Brain microvascular endothelial cell (primary cell): ENCODE results near the gene POP4.

Source experiments
- DNase-seq: peaks from one replicate; pipeline ENCODE4 v3.0.0-alpha.2; 2020
- H3K27ac ChIP-seq: fragments of 250-450 bp; sonication (Bioruptor Pico); 2 replicates; pipeline ENCODE4 v1.5.1; 2020; ENCODE audit warnings: mild to moderate bottlenecking, moderate library complexity
- H3K27me3 ChIP-seq: fragments of 250-450 bp; sonication (Bioruptor Pico); replicated peaks from 2 replicates; pipeline ENCODE4 v1.5.1; 2020; ENCODE audit warnings: mild to moderate bottlenecking
- H3K36me3 ChIP-seq: fragments of 250-450 bp; sonication (Bioruptor Pico); replicated peaks from 2 replicates; pipeline ENCODE4 v1.5.1; 2020; ENCODE audit warnings: mild to moderate bottlenecking
- H3K4me3 ChIP-seq: 2 replicates; pipeline ENCODE4 v1.5.1; 2011; ENCODE audit warnings: low read depth, mild to moderate bottlenecking, control low read depth, low read length, moderate library complexity
- in situ Hi-C: cut with HindIII; loops from 2 replicates; pipeline ENCODE4 v1.10.0; 2017; ENCODE audit warnings: low sequenced_read_pairs, low pct_ligation_motif_present
- TF ChIP-seq, protein P1 (sequence below): IDR thresholded peaks from 2 replicates; pipeline ENCODE4 v1.5.1; 2011; ENCODE audit warnings: low read depth, mild to moderate bottlenecking, moderate library complexity, low read length, control low read depth, inconsistent platforms; ENCODE audit errors: missing control alignments

Gene POP4

GRCh38 chr19:29567366-29567915, 38.6 kb upstream of the POP4 start:
- Histone ChIP-seq H3K27ac (no peak overlapping the region), H3K4me3 (no peak overlapping the region), H3K27me3 (no peaks in the 10 kb centered on the region), H3K36me3 (no peaks in the 10 kb centered on the region)
- DNase-seq: no peak
- TF ChIP-seq, protein P1, sequence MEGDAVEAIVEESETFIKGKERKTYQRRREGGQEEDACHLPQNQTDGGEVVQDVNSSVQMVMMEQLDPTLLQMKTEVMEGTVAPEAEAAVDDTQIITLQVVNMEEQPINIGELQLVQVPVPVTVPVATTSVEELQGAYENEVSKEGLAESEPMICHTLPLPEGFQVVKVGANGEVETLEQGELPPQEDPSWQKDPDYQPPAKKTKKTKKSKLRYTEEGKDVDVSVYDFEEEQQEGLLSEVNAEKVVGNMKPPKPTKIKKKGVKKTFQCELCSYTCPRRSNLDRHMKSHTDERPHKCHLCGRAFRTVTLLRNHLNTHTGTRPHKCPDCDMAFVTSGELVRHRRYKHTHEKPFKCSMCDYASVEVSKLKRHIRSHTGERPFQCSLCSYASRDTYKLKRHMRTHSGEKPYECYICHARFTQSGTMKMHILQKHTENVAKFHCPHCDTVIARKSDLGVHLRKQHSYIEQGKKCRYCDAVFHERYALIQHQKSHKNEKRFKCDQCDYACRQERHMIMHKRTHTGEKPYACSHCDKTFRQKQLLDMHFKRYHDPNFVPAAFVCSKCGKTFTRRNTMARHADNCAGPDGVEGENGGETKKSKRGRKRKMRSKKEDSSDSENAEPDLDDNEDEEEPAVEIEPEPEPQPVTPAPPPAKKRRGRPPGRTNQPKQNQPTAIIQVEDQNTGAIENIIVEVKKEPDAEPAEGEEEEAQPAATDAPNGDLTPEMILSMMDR: no peak
- in situ Hi-C loops: no loop called here

GRCh38 chr19:29568036-29569025, 37.8 kb upstream of the POP4 start:
- no peak for DNase-seq
- no peaks in the 10 kb centered on the region for H3K36me3 ChIP-seq
- in situ Hi-C loops: no loop called here
- H3K27ac ChIP-seq: no peak overlapping the region
- TF ChIP-seq, protein P1: no peak
- H3K27me3 ChIP-seq: no peaks in the 10 kb centered on the region
- no peak overlapping the region for H3K4me3 ChIP-seq

DNA sequence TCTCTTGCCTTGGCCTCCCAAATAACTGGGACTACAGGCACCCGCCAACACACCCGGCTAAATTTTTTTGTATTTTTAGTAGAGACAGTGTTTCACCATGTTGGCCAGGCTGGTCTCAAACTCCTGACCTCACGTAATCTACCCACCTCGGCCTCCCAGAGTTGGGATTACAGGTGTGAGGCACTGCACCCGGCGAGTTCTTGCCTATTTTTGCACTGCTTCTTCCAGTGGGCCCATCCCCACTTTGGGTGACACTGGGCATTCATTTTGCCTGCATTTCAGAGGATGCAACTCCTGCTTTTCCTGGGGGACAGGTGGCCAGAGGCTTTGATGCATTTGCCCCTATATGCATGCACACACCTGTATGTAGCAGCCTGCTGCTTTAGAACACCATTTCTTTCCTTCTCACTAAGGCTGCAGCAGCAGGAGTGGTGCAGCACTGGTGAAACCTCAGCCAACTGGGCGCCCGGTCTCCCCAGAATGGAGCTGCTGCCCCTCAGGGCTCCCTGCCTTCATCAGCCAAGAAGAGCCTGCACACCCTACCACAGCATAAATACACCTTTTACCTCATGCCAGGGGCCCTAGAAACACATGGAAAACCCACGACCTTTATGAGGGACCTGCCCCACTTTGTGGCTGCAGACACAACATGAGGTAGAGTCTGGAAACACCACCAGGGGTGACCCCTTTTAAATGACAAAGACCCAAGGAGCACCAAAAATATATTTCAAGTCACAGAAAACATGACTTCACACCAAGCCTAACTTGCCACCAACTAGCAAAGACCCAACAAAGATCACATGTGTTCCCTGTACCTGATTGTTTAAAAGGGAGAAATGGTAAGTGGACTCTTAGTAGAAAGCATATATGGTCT, 36.8 kb upstream of the POP4 start:
- in situ Hi-C loops: no loop called here

GRCh38 chr19:29571181-29571580, 34.9 kb upstream of the POP4 start:
- Histone ChIP-seq H3K27ac (no peak overlapping the region), H3K27me3 (no peaks in the 10 kb centered on the region), H3K36me3 (no peaks in the 10 kb centered on the region), H3K4me3 (no peak overlapping the region)
- in situ Hi-C loops: no loop called here
- TF ChIP-seq, protein P1: no peak
- DNase-seq: no peak

More for the DNA sequence above, 36.8 kb upstream of the POP4 start:
- Histone ChIP-seq H3K36me3 (no peaks in the 10 kb centered on the region), H3K27ac (no peak overlapping the region), H3K27me3 (no peaks in the 10 kb centered on the region), H3K4me3 (no peak overlapping the region)
- DNase-seq: no peak
- TF ChIP-seq, protein P1: no peak

DNA sequence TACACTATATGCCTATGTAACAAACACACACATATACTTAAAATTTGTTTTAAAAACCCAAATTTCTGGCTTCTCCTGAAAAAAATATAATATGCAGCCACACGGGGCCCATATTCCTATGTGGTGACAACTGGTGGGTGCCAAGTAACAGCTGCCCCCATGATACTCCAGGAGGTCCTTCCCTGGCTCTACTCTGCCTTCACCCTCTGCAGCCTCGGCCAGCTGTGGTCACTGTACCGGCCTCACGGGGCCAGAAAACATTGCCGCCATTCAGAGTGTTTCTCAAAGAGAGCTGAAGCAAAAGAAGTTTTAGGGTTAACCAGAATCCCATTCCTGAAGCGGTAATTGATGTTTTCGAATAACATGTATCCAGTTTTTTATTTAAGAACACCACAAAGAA, 32.6 kb upstream of the POP4 start:
- H3K36me3 ChIP-seq: no peaks in the 10 kb centered on the region
- H3K4me3 ChIP-seq: no peak overlapping the region
- TF ChIP-seq, protein P1: no peak
- no peak for DNase-seq
- H3K27me3 ChIP-seq: no peaks in the 10 kb centered on the region
- in situ Hi-C loops: no loop called here
- H3K27ac ChIP-seq: no peak overlapping the region
